Peyer's patch (tissue), 4 donors: ENCODE results near the gene GABRG2. TPM values are rescaled to one million over a fixed set of nuclear protein-coding genes. Genes with fewer than 3 reads are reported as not detected.

Experiments
- DNase-seq, 3 donors: peaks; one replicate each; pipeline ENCODE4 v3.0.0-alpha.2; 2017 to 2019
- H3K27ac ChIP-seq, 4 donors: fragments of 200-600 bp; sonication (generic); one replicate each; pipeline ENCODE4 v1.5.1; 2016 to 2019
- H3K27me3 ChIP-seq, 2 donors: fragments of 200-600 bp; sonication (generic); one replicate each; pipeline ENCODE4 v1.5.1; 2019
- H3K36me3 ChIP-seq, 3 donors: fragments of 200-600 bp; sonication (generic); one replicate each; pipeline ENCODE4 v1.5.1; 2016 to 2019
- H3K4me1 ChIP-seq, 4 donors: fragments of 200-600 bp; sonication (generic); one replicate each; pipeline ENCODE4 v1.5.1; 2016 to 2019
- H3K4me3 ChIP-seq, 4 donors: fragments of 200-600 bp; sonication (generic); 1 replicate in 3 of 4; 2 replicates in 1 of 4; pipeline ENCODE4 v1.5.1; 2016 to 2019; ENCODE audit warnings: mild to moderate bottlenecking in 1 of 4
- H3K9me3 ChIP-seq, 4 donors: fragments of 200-600 bp; sonication (generic); one replicate each; pipeline ENCODE4 v1.5.1; 2016 to 2019; ENCODE audit warnings: mild to moderate bottlenecking in 1 of 4
- CTCF ChIP-seq, 6 experiments: fragments of 450-650 bp in 4 of 6; fragments of 200-600 bp in 2 of 6; sonication (generic) in 1 of 6; IDR thresholded peaks; one replicate each; pipeline ENCODE4 v1.5.1; 2017 to 2019; ENCODE audit warnings: antibody characterized with exemption in 6 of 6, mild to moderate bottlenecking in 3 of 6, moderate library complexity in 1 of 6
- POLR2A ChIP-seq, 2 donors: fragments of 450-650 bp; IDR thresholded peaks; one replicate each; pipeline ENCODE4 v1.5.1; 2017; ENCODE audit warnings: antibody characterized with exemption in 2 of 2, mild to moderate bottlenecking in 2 of 2, moderate library complexity in 2 of 2
- total RNA-seq, 4 donors: library from RNA; depleted of rRNA; stranded (reverse); fragments of >200 nt; gene quantifications; one replicate each; pipeline ENCODE4 v1.1.0, GENCODE V29; 2016

The GABRG2 gene
- total RNA-seq, 4 donors from 2014 or later: 0.70 TPM; not detected in 3

- H3K27me3 ChIP-seq: no peaks in the 10 kb centered on the region
- no peak for DNase-seq
- no peaks in the 10 kb centered on the region for H3K4me1 ChIP-seq
- no peaks in the 10 kb centered on the region for H3K9me3 ChIP-seq
- H3K4me3 ChIP-seq: no peak overlapping the region
- TF ChIP-seq POLR2A (IDR thresholded peaks at IDR 0.05) (no peak), CTCF (IDR thresholded peaks at IDR 0.05) (no peak)
- no peaks in the 10 kb centered on the region for H3K36me3 ChIP-seq
- no peak overlapping the region for H3K27ac ChIP-seq
Measured at GRCh38 chr5:162193012-162193411, 125.4 kb downstream of the GABRG2 start.

- Histone ChIP-seq H3K9me3 (no peaks in the 10 kb centered on the region), H3K27me3 (no peaks in the 10 kb centered on the region), H3K4me1 (no peaks in the 10 kb centered on the region), H3K4me3 (no peak overlapping the region), H3K27ac (no peak overlapping the region), H3K36me3 (no peaks in the 10 kb centered on the region)
- TF ChIP-seq CTCF (IDR thresholded peaks at IDR 0.05) (no peak), POLR2A (IDR thresholded peaks at IDR 0.05) (no peak)
- DNase-seq: no peak
Measured at GRCh38 chr5:162196351-162196750, 128.8 kb downstream of the GABRG2 start.

GRCh38 chr5:162202285-162202880, 134.8 kb downstream of the GABRG2 start:
- Histone ChIP-seq H3K4me3 (no peak overlapping the region), H3K36me3 (no peaks in the 10 kb centered on the region), H3K4me1 (no peaks in the 10 kb centered on the region), H3K27me3 (no peaks in the 10 kb centered on the region), H3K9me3 (no peaks in the 10 kb centered on the region), H3K27ac (no peak overlapping the region)
- TF ChIP-seq CTCF (IDR thresholded peaks at IDR 0.05) (no peak), POLR2A (IDR thresholded peaks at IDR 0.05) (no peak)
- no peak for DNase-seq

Other genes starting within 250 kb of the GABRG2 start
- gene GABRA1, start 219.7 kb upstream of the GABRG2 start, total RNA-seq: not detected